ENCODE data around the gene FZD8.

GRCh38 chr10:35633006-35633980, 8.8 kb downstream of the FZD8 start:
- TF ChIP-seq POLR2A (IDR thresholded peaks at IDR 0.05) (no peak), CTCF (IDR thresholded peaks at IDR 0.05) (no peak)
